Osteoblast (primary cell): ENCODE measurements around the gene STARD9. TPM values are rescaled to one million over a fixed set of nuclear protein-coding genes. Genes with fewer than 3 reads are reported as not detected.

ENCODE experiments used
- DNase-seq: peaks from one replicate; pipeline ENCODE4 v3.0.0; 2011; ENCODE audit warnings: low spot score, mixed read lengths; ENCODE audit not compliant: insufficient read length; ENCODE audit errors: missing footprints
- H2AFZ ChIP-seq: 2 replicates; pipeline ENCODE4 v1.6.0; 2011; ENCODE audit warnings: mild to moderate bottlenecking, low read length
- H3K27ac ChIP-seq: 2 replicates; pipeline ENCODE4 v1.5.1; 2011; ENCODE audit warnings: mild to moderate bottlenecking, low read depth, low read length, moderate library complexity
- H3K27me3 ChIP-seq: 2 replicates; pipeline ENCODE4 v1.6.0; 2012; ENCODE audit warnings: mild to moderate bottlenecking, control low read depth, inconsistent platforms, low read length, moderate library complexity; ENCODE audit not compliant: insufficient read depth
- H3K36me3 ChIP-seq: 2 replicates; pipeline ENCODE4 v1.5.1; 2011; ENCODE audit warnings: mild to moderate bottlenecking, low read length, control low read depth, moderate library complexity; ENCODE audit not compliant: insufficient read depth
- H3K4me1 ChIP-seq: 2 replicates; pipeline ENCODE4 v1.5.1; 2011; ENCODE audit warnings: mild to moderate bottlenecking, low read length, control low read depth, moderate library complexity; ENCODE audit not compliant: insufficient read depth
- H3K4me2 ChIP-seq: 2 replicates; pipeline ENCODE4 v1.6.0; 2011; ENCODE audit warnings: mild to moderate bottlenecking, low read length; ENCODE audit not compliant: insufficient read depth
- H3K4me3 ChIP-seq: fragments of 200-600 bp; sonication (generic); 3 replicates; pipeline ENCODE4 v1.5.1; 2012; ENCODE audit warnings: mild to moderate bottlenecking, low read length, inconsistent platforms; ENCODE audit not compliant: insufficient read depth
- H3K79me2 ChIP-seq: 2 replicates; pipeline ENCODE4 v1.6.0; 2012; ENCODE audit warnings: mild to moderate bottlenecking, low read length, control low read depth, inconsistent platforms; ENCODE audit not compliant: insufficient read depth
- H3K9me3 ChIP-seq: 2 replicates; pipeline ENCODE4 v1.5.1; 2011; ENCODE audit warnings: low read depth, low read length, control low read depth
- H4K20me1 ChIP-seq: 2 replicates; pipeline ENCODE4 v1.6.0; 2012; ENCODE audit warnings: mild to moderate bottlenecking, low read length, control low read depth; ENCODE audit not compliant: insufficient read depth
- total RNA-seq: library from RNA; depleted of rRNA; stranded (reverse); fragments of >200 nt; gene quantifications from 2 replicates; pipeline ENCODE4 v1.2.3, GENCODE V29; 2012
- TF ChIP-seq, protein P1 (sequence below): IDR thresholded peaks from 2 replicates; pipeline ENCODE4 v1.5.1; 2011; ENCODE audit warnings: mild to moderate bottlenecking, low read depth, low read length, moderate library complexity; ENCODE audit errors: extremely low read depth

Gene STARD9
- total RNA-seq, 1 donor = 9.4 TPM

GRCh38 chr15:42681119-42681518, 105.7 kb downstream of the STARD9 start:
- TF ChIP-seq, protein P1, sequence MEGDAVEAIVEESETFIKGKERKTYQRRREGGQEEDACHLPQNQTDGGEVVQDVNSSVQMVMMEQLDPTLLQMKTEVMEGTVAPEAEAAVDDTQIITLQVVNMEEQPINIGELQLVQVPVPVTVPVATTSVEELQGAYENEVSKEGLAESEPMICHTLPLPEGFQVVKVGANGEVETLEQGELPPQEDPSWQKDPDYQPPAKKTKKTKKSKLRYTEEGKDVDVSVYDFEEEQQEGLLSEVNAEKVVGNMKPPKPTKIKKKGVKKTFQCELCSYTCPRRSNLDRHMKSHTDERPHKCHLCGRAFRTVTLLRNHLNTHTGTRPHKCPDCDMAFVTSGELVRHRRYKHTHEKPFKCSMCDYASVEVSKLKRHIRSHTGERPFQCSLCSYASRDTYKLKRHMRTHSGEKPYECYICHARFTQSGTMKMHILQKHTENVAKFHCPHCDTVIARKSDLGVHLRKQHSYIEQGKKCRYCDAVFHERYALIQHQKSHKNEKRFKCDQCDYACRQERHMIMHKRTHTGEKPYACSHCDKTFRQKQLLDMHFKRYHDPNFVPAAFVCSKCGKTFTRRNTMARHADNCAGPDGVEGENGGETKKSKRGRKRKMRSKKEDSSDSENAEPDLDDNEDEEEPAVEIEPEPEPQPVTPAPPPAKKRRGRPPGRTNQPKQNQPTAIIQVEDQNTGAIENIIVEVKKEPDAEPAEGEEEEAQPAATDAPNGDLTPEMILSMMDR = no peak
- DNase-seq = no peak

GRCh38 chr15:42686281-42686680, 110.9 kb downstream of the STARD9 start:
- Histone ChIP-seq H3K79me2 (no peaks in the 10 kb centered on the region), H3K4me3 (no peak overlapping the region), H3K27me3 (no peaks in the 10 kb centered on the region), H3K4me1 (no peaks in the 10 kb centered on the region), H4K20me1 (no peaks in the 10 kb centered on the region), H3K4me2 (no peak overlapping the region), H3K9me3 (no peaks in the 10 kb centered on the region), H2AFZ (no peak overlapping the region), H3K27ac (no peak overlapping the region), H3K36me3 (no peaks in the 10 kb centered on the region)
- TF ChIP-seq, protein P1 = no peak
- DNase-seq = no peak

More at GRCh38 chr15:42681119-42681518, 105.7 kb downstream of the STARD9 start:
- H3K27ac ChIP-seq = no peak overlapping the region
- no peaks in the 10 kb centered on the region for H3K9me3 ChIP-seq
- no peaks in the 10 kb centered on the region for H3K27me3 ChIP-seq
- H3K79me2 ChIP-seq = no peaks in the 10 kb centered on the region
- no peak overlapping the region for H3K4me3 ChIP-seq
- no peaks in the 10 kb centered on the region for H4K20me1 ChIP-seq
- no peaks in the 10 kb centered on the region for H3K4me1 ChIP-seq
- no peak overlapping the region for H2AFZ ChIP-seq
- no peaks in the 10 kb centered on the region for H3K36me3 ChIP-seq
- H3K4me2 ChIP-seq = no peak overlapping the region

DNA sequence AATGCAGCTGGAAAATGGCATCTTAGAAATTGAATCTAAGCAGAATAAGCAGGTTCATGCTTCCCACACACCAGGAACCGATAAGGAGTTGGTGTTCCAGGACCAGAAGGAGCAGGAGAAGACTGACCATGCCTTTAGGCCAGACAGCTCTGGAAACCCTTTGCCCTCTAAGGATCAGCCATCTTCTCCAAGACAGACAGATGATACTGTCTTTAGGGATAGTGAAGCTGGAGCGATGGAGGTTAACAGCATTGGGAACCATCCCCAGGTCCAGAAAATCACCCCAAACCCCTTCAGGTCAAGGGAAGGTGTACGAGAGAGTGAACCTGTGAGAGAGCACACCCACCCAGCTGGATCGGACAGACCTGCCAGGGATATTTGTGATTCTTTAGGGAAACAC, 112.3 kb downstream of the STARD9 start:
- no peaks in the 10 kb centered on the region for H4K20me1 ChIP-seq
- TF ChIP-seq, protein P1 = no peak
- DNase-seq = no peak
- H3K36me3 ChIP-seq = no peaks in the 10 kb centered on the region
- H3K4me1 ChIP-seq = no peaks in the 10 kb centered on the region
- H3K4me3 ChIP-seq = no peak overlapping the region
- H2AFZ ChIP-seq = no peak overlapping the region
- no peaks in the 10 kb centered on the region for H3K9me3 ChIP-seq
- H3K27me3 ChIP-seq = no peaks in the 10 kb centered on the region
- H3K79me2 ChIP-seq = no peaks in the 10 kb centered on the region
- no peak overlapping the region for H3K27ac ChIP-seq
- no peak overlapping the region for H3K4me2 ChIP-seq

GRCh38 chr15:42688301-42688700, 112.9 kb downstream of the STARD9 start:
- TF ChIP-seq, protein P1 = no peak
- Histone ChIP-seq H3K4me1 (no peaks in the 10 kb centered on the region), H3K4me3 (no peak overlapping the region), H2AFZ (no peak overlapping the region), H3K27me3 (no peaks in the 10 kb centered on the region), H3K4me2 (no peak overlapping the region), H3K36me3 (no peaks in the 10 kb centered on the region), H3K27ac (no peak overlapping the region), H3K79me2 (no peaks in the 10 kb centered on the region), H3K9me3 (no peaks in the 10 kb centered on the region), H4K20me1 (no peaks in the 10 kb centered on the region)
- DNase-seq = no peak
